Measurements from ENCODE around the gene AP4S1. TPM values are rescaled to one million over a fixed set of nuclear protein-coding genes. Genes with fewer than 3 reads are reported as not detected.

The AP4S1 gene
- total RNA-seq, 1 donor from 2014 or later = 6.7 TPM

GRCh38 chr14:31110872-31111271, 85.4 kb downstream of the AP4S1 start:
- ATAC-seq (ENCODE audit: poor library complexity) = no peak
- DNase-seq = no peak
- intact Hi-C loops (cut with DNase I) = no loop called here

GRCh38 chr14:31113794-31114193, 88.3 kb downstream of the AP4S1 start:
- ATAC-seq (ENCODE audit: poor library complexity) = no peak
- no peak for DNase-seq
- intact Hi-C loops (cut with DNase I) = no loop called here

GRCh38 chr14:31118892-31119291, 93.4 kb downstream of the AP4S1 start:
- ATAC-seq (ENCODE audit: poor library complexity) (no peak), DNase-seq (no peak)
- intact Hi-C loops (cut with DNase I) = no loop called here

- no peak for ATAC-seq (ENCODE audit: poor library complexity)
- DNase-seq = no peak
- intact Hi-C loops (cut with DNase I) = no loop called here
These were observed 96.7 kb downstream of the AP4S1 start for GRCh38 chr14:31122098-31122611.

GRCh38 chr14:31122921-31123320, 97.5 kb downstream of the AP4S1 start:
- DNase-seq (no peak), ATAC-seq (ENCODE audit: poor library complexity) (no peak)
- intact Hi-C loops (cut with DNase I) = no loop called here

GRCh38 chr14:31124197-31124596, 98.7 kb downstream of the AP4S1 start:
- DNase-seq (no peak), ATAC-seq (ENCODE audit: poor library complexity) (no peak)
- intact Hi-C loops (cut with DNase I) = no loop called here

- ATAC-seq (ENCODE audit: poor library complexity) (no peak), DNase-seq (no peak)
- intact Hi-C loops (cut with DNase I) = no loop called here
These were observed 99.8 kb downstream of the AP4S1 start for GRCh38 chr14:31125231-31125630.

- DNase-seq (no peak), ATAC-seq (ENCODE audit: poor library complexity) (no peak)
- intact Hi-C loops (cut with DNase I) = no loop called here
These were observed 101.2 kb downstream of the AP4S1 start for GRCh38 chr14:31126680-31127079.

GRCh38 chr14:31127690-31128089, 102.2 kb downstream of the AP4S1 start:
- no peak for ATAC-seq (ENCODE audit: poor library complexity)
- no peak for DNase-seq
- intact Hi-C loops (cut with DNase I) = no loop called here

- intact Hi-C loops (cut with DNase I) = no loop called here
- DNase-seq (no peak), ATAC-seq (ENCODE audit: poor library complexity) (no peak)
These were observed 103.4 kb downstream of the AP4S1 start for GRCh38 chr14:31128601-31129526.

GRCh38 chr14:31133133-31133532, 107.7 kb downstream of the AP4S1 start:
- no peak for ATAC-seq (ENCODE audit: poor library complexity)
- DNase-seq = no peak
- intact Hi-C loops (cut with DNase I) = loop anchor here (10.0 kb wide), 1 partner anchor 212 kb away; no protein-coding TSS in a partner anchor

GRCh38 chr14:31137214-31137889, 111.9 kb downstream of the AP4S1 start:
- intact Hi-C loops (cut with DNase I) = loop anchor here (10.0 kb wide), 1 partner anchor 207 kb away; no protein-coding TSS in a partner anchor
- no peak for ATAC-seq (ENCODE audit: poor library complexity)
- no peak for DNase-seq

- no peak for DNase-seq
- intact Hi-C loops (cut with DNase I) = loop anchor here (10.0 kb wide), 1 partner anchor 206 kb away; no protein-coding TSS in a partner anchor
- no peak for ATAC-seq (ENCODE audit: poor library complexity)
These were observed 112.9 kb downstream of the AP4S1 start for GRCh38 chr14:31138301-31138700.

GRCh38 chr14:31139301-31139847, 113.9 kb downstream of the AP4S1 start:
- ATAC-seq (ENCODE audit: poor library complexity) (no peak), DNase-seq (no peak)
- intact Hi-C loops (cut with DNase I) = loop anchor here (10.0 kb wide), 1 partner anchor 205 kb away; no protein-coding TSS in a partner anchor

GRCh38 chr14:31142455-31143087, 117.1 kb downstream of the AP4S1 start:
- intact Hi-C loops (cut with DNase I) = no loop called here
- DNase-seq (no peak), ATAC-seq (ENCODE audit: poor library complexity) (no peak)

All from Right ventricle myocardium superior (tissue), 1 donor.